ENCODE data around the gene SWAP70.

DNA sequence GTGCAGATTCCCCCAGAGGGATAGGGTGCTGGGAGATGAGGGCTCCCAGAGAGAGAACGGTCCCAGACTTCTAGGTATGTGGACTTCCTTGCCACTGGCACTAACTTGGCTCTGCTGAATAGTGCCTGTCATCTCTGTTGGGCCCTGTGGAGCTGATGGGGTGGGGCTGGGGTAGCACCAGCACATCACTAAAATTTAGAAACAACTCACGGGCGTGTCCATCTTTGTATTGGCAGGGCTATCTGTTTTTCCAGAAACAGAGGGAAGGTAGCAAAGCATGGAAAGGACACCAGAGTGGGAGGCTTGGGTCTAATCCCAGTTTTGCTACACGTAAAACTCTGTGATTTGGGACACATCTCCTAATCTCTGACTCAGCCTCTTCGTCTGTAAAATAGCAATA lies 25.8 kb downstream of the SWAP70 start:
- TF ChIP-seq EGR1 (IDR thresholded peaks at IDR 0.05) (no peak), EP300 (IDR thresholded peaks at IDR 0.05; ENCODE audit: borderline replicate concordance) (no peak), RAD21 (IDR thresholded peaks at IDR 0.05; ENCODE audit: low read depth) (no peak), TEAD4 (IDR thresholded peaks at IDR 0.05) (no peak)
- TF ChIP-seq, protein P1, sequence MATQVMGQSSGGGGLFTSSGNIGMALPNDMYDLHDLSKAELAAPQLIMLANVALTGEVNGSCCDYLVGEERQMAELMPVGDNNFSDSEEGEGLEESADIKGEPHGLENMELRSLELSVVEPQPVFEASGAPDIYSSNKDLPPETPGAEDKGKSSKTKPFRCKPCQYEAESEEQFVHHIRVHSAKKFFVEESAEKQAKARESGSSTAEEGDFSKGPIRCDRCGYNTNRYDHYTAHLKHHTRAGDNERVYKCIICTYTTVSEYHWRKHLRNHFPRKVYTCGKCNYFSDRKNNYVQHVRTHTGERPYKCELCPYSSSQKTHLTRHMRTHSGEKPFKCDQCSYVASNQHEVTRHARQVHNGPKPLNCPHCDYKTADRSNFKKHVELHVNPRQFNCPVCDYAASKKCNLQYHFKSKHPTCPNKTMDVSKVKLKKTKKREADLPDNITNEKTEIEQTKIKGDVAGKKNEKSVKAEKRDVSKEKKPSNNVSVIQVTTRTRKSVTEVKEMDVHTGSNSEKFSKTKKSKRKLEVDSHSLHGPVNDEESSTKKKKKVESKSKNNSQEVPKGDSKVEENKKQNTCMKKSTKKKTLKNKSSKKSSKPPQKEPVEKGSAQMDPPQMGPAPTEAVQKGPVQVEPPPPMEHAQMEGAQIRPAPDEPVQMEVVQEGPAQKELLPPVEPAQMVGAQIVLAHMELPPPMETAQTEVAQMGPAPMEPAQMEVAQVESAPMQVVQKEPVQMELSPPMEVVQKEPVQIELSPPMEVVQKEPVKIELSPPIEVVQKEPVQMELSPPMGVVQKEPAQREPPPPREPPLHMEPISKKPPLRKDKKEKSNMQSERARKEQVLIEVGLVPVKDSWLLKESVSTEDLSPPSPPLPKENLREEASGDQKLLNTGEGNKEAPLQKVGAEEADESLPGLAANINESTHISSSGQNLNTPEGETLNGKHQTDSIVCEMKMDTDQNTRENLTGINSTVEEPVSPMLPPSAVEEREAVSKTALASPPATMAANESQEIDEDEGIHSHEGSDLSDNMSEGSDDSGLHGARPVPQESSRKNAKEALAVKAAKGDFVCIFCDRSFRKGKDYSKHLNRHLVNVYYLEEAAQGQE (IDR thresholded peaks at IDR 0.05; ENCODE audit: low read depth) = no peak

Measured in Ishikawa (cell line).